Iris pigment epithelial cell (primary cell): ENCODE data around the gene LGR6.

ENCODE experiments used
- DNase-seq: peaks from one replicate; pipeline ENCODE4 v3.0.0-alpha.2; 2011; ENCODE audit warnings: low read depth

The LGR6 gene

GRCh38 chr1:202291961-202292712 is 98.5 kb downstream of the LGR6 start:
- peak; percentile 86 for DNase-seq

GRCh38 chr1:202292773-202293172 is 99.2 kb downstream of the LGR6 start:
- no peak for DNase-seq

- DNase-seq: no peak
Observed at GRCh38 chr1:202293569-202293968, 100.0 kb downstream of the LGR6 start.

GRCh38 chr1:202302166-202302565 is 108.6 kb downstream of the LGR6 start:
- DNase-seq: no peak

GRCh38 chr1:202304375-202304774 is 110.8 kb downstream of the LGR6 start:
- DNase-seq: no peak

- DNase-seq: no peak
Observed at GRCh38 chr1:202305168-202305567, 111.6 kb downstream of the LGR6 start.

- no peak for DNase-seq
Observed at GRCh38 chr1:202306535-202307345, 113.1 kb downstream of the LGR6 start.

GRCh38 chr1:202310071-202310725 is 116.6 kb downstream of the LGR6 start:
- DNase-seq: no peak

- DNase-seq: no peak
Observed at GRCh38 chr1:202310746-202311145, 117.1 kb downstream of the LGR6 start.

- no peak for DNase-seq
Observed at GRCh38 chr1:202311875-202312635, 118.5 kb downstream of the LGR6 start.

- DNase-seq: peak; percentile 61
Observed at GRCh38 chr1:202315576-202316168, 122.1 kb downstream of the LGR6 start.

GRCh38 chr1:202316186-202316585 is 122.6 kb downstream of the LGR6 start:
- no peak for DNase-seq

GRCh38 chr1:202317941-202318925 is 124.6 kb downstream of the LGR6 start:
- DNase-seq: no peak

- DNase-seq: no peak
Observed at GRCh38 chr1:202319381-202320080, 125.9 kb downstream of the LGR6 start.

GRCh38 chr1:202320081-202320405 is 126.4 kb downstream of the LGR6 start:
- DNase-seq: no peak

GRCh38 chr1:202323731-202324130 is 130.1 kb downstream of the LGR6 start:
- no peak for DNase-seq

- no peak for DNase-seq
Observed at GRCh38 chr1:202324646-202325045, 131.0 kb downstream of the LGR6 start.

GRCh38 chr1:202329891-202330290 is 136.3 kb downstream of the LGR6 start:
- DNase-seq: no peak

GRCh38 chr1:202333861-202334260 is 140.3 kb downstream of the LGR6 start:
- DNase-seq: no peak
